WTC11 (cell line): ENCODE data around the gene CCR1.

Source experiments
- CREB1 ChIP-seq: sonication (generic); formaldehyde crosslinking; IDR thresholded peaks from 2 replicates; pipeline ENCODE4 v1.8.0; 2023; ENCODE audit warnings: mild to moderate bottlenecking, missing genetic modification reagents
- CTCF ChIP-seq: fragments of 200-600 bp; IDR thresholded peaks from 2 replicates; pipeline ENCODE4 v1.8.0; 2022; ENCODE audit warnings: antibody characterized with exemption
- FOXP4 ChIP-seq: sonication (generic); formaldehyde crosslinking; IDR thresholded peaks from 2 replicates; pipeline ENCODE4 v1.8.0; 2022; ENCODE audit warnings: mild to moderate bottlenecking, missing genetic modification reagents
- MAX ChIP-seq: sonication (generic); formaldehyde crosslinking; IDR thresholded peaks from 2 replicates; pipeline ENCODE4 v1.8.0; 2022; ENCODE audit warnings: mild to moderate bottlenecking, missing genetic modification reagents
- MXD4 ChIP-seq: fragments of 250-450 bp; sonication (Bioruptor Pico); IDR thresholded peaks from 2 replicates; pipeline ENCODE4 v1.8.0; 2021; ENCODE audit warnings: mild to moderate bottlenecking, moderate library complexity, borderline replicate concordance
- TCF7 ChIP-seq: sonication (generic); formaldehyde crosslinking; IDR thresholded peaks from 2 replicates; pipeline ENCODE4 v1.8.0; 2022; ENCODE audit warnings: mild to moderate bottlenecking, low read depth, missing genetic modification reagents, moderate library complexity
- USF2 ChIP-seq: sonication (generic); formaldehyde crosslinking; IDR thresholded peaks from 2 replicates; pipeline ENCODE4 v1.8.1; 2023; ENCODE audit warnings: mild to moderate bottlenecking, missing genetic modification reagents, moderate library complexity
- ZNF232 ChIP-seq: sonication (generic); formaldehyde crosslinking; IDR thresholded peaks from 2 replicates; pipeline ENCODE4 v1.8.0; 2022; ENCODE audit warnings: mild to moderate bottlenecking, missing genetic modification reagents
- ZNF512 ChIP-seq: sonication (generic); formaldehyde crosslinking; IDR thresholded peaks from 2 replicates; pipeline ENCODE4 v1.8.1; 2022; ENCODE audit warnings: missing genetic modification reagents, borderline replicate concordance

- no peak for TF ChIP-seq CTCF
- no peak for TF ChIP-seq USF2 (CRISPR knock-in tag)
- TF ChIP-seq MXD4 (CRISPR knock-in tag) = no peak
- TF ChIP-seq ZNF232 (CRISPR knock-in tag) = no peak
- no peak for TF ChIP-seq TCF7
- TF ChIP-seq ZNF512 (CRISPR knock-in tag) = no peak
- no peak for TF ChIP-seq MAX
- TF ChIP-seq CREB1 (CRISPR knock-in tag) = no peak
- TF ChIP-seq FOXP4 (CRISPR knock-in tag) = no peak
Measured at GRCh38 chr3:46228260-46229242, 20.4 kb upstream of the CCR1 start.
